ENCODE measurements around the gene SLC66A1.

DNA sequence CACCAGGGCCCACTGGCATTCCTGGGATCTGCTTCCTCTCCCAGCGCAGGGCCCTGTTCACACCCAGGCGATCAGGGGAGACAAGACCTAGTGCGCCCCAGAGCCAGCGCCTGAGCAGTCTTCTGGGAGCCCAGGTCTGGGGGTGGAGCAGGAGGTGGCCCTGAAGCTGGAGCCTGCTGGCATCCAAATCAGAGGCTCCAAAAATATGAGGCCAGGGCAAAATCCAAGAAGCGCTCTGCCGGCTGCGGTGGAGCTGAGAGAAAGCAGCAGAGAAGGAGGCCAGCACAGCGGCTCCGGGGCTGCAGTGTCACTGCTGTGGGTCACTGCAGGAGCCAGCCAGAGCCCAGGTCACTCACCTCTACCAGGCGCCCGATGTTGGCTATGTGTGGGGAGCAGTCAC, 32.7 kb downstream of the SLC66A1 start:
- TF ChIP-seq, protein P1, sequence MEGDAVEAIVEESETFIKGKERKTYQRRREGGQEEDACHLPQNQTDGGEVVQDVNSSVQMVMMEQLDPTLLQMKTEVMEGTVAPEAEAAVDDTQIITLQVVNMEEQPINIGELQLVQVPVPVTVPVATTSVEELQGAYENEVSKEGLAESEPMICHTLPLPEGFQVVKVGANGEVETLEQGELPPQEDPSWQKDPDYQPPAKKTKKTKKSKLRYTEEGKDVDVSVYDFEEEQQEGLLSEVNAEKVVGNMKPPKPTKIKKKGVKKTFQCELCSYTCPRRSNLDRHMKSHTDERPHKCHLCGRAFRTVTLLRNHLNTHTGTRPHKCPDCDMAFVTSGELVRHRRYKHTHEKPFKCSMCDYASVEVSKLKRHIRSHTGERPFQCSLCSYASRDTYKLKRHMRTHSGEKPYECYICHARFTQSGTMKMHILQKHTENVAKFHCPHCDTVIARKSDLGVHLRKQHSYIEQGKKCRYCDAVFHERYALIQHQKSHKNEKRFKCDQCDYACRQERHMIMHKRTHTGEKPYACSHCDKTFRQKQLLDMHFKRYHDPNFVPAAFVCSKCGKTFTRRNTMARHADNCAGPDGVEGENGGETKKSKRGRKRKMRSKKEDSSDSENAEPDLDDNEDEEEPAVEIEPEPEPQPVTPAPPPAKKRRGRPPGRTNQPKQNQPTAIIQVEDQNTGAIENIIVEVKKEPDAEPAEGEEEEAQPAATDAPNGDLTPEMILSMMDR (IDR thresholded peaks at IDR 0.05): no peak
- no peak for TF ChIP-seq POLR2AphosphoS5 (IDR thresholded peaks at IDR 0.05)
- no peak for TF ChIP-seq EP300 (IDR thresholded peaks at IDR 0.05)
- TF ChIP-seq POLR2A (IDR thresholded peaks at IDR 0.05; ENCODE audit: low read depth): no peak
